Mucosa of descending colon (tissue), 3 donors: ENCODE results near the gene CDH4. TPM values are rescaled to one million over a fixed set of nuclear protein-coding genes. Genes with fewer than 3 reads are reported as not detected.

Source experiments
- ATAC-seq: fragments of 200-7000 bp; cut with Tn5 transposase; one replicate; pipeline ENCODE4 v1.9.1; 2020; ENCODE audit warnings: mild to moderate bottlenecking, moderate library complexity
- DNase-seq, 3 donors: peaks; one replicate each; pipeline ENCODE4 v3.0.0-alpha.2; 2020
- H3K36me3 ChIP-seq: fragments of 200-600 bp; one replicate; pipeline ENCODE4 v1.8.0; 2021; ENCODE audit warnings: low read depth, mild to moderate bottlenecking
- H3K4me1 ChIP-seq: fragments of 200-600 bp; one replicate; pipeline ENCODE4 v1.8.0; 2021; ENCODE audit warnings: low read depth, mild to moderate bottlenecking
- H3K4me3 ChIP-seq: fragments of 200-600 bp; one replicate; pipeline ENCODE4 v1.8.0; 2021; ENCODE audit warnings: mild to moderate bottlenecking
- H3K9me3 ChIP-seq: fragments of 200-600 bp; one replicate; pipeline ENCODE4 v1.8.0; 2021; ENCODE audit warnings: mild to moderate bottlenecking
- CTCF ChIP-seq: fragments of 200-600 bp; IDR thresholded peaks from one replicate; pipeline ENCODE4 v1.8.0; 2022; ENCODE audit warnings: antibody characterized with exemption, mild to moderate bottlenecking
- intact Hi-C, 2 donors: fragments of 100-400 bp; cut with DNase I in 1 of 2; cut with micrococcal nuclease in 1 of 2; formaldehyde crosslinking; loops; one replicate each; pipeline versions ENCODE4 v1.11.0 to v1.11.1; 2022; cut with DNase I, micrococcal nuclease
- total RNA-seq, 3 donors: library from RNA; stranded (reverse); fragmentation: NEBNext Ultra II Directional in 2 of 3; extraction: Animal tissue kit (Norgen Biotek cat#: 25700) in 2 of 3; gene quantifications; one replicate each; pipeline versions ENCODE4 v1.2.1 to v1.2.4, GENCODE V29; 2021 to 2023
- donor health status: DM: no; HTN: no; CAD: no; lungs with moderate emphysema.
- donor health status: DM: no; HTN: no; CAD: no.
- donor health status: DM: no; HTN: yes; CAD: no.

Gene CDH4
- total RNA-seq, 3 donors from 2014 or later: 0.16 TPM; not detected in 2

- no peaks in the 10 kb centered on the region for H3K4me1 ChIP-seq
- no peak overlapping the region for H3K4me3 ChIP-seq
- no peak for DNase-seq
- no peak for ATAC-seq
- TF ChIP-seq CTCF: no peak
- no peaks in the 10 kb centered on the region for H3K9me3 ChIP-seq
- no peaks in the 10 kb centered on the region for H3K36me3 ChIP-seq
- intact Hi-C loops: no loop called here
Measured at GRCh38 chr20:61760731-61761130, 508.7 kb downstream of the CDH4 start.

- Histone ChIP-seq H3K36me3 (no peaks in the 10 kb centered on the region), H3K4me1 (no peaks in the 10 kb centered on the region), H3K9me3 (no peaks in the 10 kb centered on the region), H3K4me3 (no peak overlapping the region)
- no peak for TF ChIP-seq CTCF
- intact Hi-C loops: no loop called here
- DNase-seq (no peak), ATAC-seq (no peak)
Measured at GRCh38 chr20:61761453-61762166, 509.5 kb downstream of the CDH4 start.

GRCh38 chr20:61762167-61762710 is 510.2 kb downstream of the CDH4 start:
- intact Hi-C loops: no loop called here
- no peaks in the 10 kb centered on the region for H3K36me3 ChIP-seq
- ATAC-seq: no peak
- H3K4me1 ChIP-seq: no peaks in the 10 kb centered on the region
- no peak for DNase-seq
- H3K4me3 ChIP-seq: no peak overlapping the region
- no peaks in the 10 kb centered on the region for H3K9me3 ChIP-seq
- TF ChIP-seq CTCF: no peak

- H3K4me1 ChIP-seq: no peaks in the 10 kb centered on the region
- no peak for DNase-seq
Measured at GRCh38 chr20:61762886-61763739, 511.1 kb downstream of the CDH4 start.

More at GRCh38 chr20:61762886-61763739, 511.1 kb downstream of the CDH4 start:
- TF ChIP-seq CTCF: no peak
- no peak overlapping the region for H3K4me3 ChIP-seq
- no peak for ATAC-seq
- no peaks in the 10 kb centered on the region for H3K36me3 ChIP-seq
- intact Hi-C loops: no loop called here
- no peaks in the 10 kb centered on the region for H3K9me3 ChIP-seq
